Measurements from ENCODE around the gene PM20D1.

- TF ChIP-seq, protein P1, sequence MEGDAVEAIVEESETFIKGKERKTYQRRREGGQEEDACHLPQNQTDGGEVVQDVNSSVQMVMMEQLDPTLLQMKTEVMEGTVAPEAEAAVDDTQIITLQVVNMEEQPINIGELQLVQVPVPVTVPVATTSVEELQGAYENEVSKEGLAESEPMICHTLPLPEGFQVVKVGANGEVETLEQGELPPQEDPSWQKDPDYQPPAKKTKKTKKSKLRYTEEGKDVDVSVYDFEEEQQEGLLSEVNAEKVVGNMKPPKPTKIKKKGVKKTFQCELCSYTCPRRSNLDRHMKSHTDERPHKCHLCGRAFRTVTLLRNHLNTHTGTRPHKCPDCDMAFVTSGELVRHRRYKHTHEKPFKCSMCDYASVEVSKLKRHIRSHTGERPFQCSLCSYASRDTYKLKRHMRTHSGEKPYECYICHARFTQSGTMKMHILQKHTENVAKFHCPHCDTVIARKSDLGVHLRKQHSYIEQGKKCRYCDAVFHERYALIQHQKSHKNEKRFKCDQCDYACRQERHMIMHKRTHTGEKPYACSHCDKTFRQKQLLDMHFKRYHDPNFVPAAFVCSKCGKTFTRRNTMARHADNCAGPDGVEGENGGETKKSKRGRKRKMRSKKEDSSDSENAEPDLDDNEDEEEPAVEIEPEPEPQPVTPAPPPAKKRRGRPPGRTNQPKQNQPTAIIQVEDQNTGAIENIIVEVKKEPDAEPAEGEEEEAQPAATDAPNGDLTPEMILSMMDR (IDR thresholded peaks at IDR 0.05), result no peak
- no peak for TF ChIP-seq ZFX (IDR thresholded peaks at IDR 0.05; ENCODE audit: borderline replicate concordance)
Observed at GRCh38 chr1:205851993-205852392, 2.1 kb upstream of the PM20D1 start.

Data from 22Rv1 (cell line).